ENCODE data around the gene USP17L27.
"Not testable (repeated sequence)": the region's sequence is repeated elsewhere in the genome, so short reads cannot be mapped to it uniquely, and the experiment has no call there.

The USP17L27 gene

GRCh38 chr4:9381012-9381534, 37.1 kb downstream of the USP17L27 start:
- not testable (repeated sequence) for H3K27ac Mint-ChIP-seq; H3K4me1 Mint-ChIP-seq; H3K4me3 Mint-ChIP-seq; H3K36me3 Mint-ChIP-seq (ENCODE audit: low read depth); H3K27me3 Mint-ChIP-seq (ENCODE audit: low read depth, poor library complexity)
- TF ChIP-seq CTCF (IDR thresholded peaks at IDR 0.05), result peak; percentile 56
- peak; percentile 47 for DNase-seq
- H3K9me3 Mint-ChIP-seq, result peaks cover 26% of the 10 kb centered on the region

GRCh38 chr4:9384126-9384525, 40.2 kb downstream of the USP17L27 start:
- Mint-ChIP-seq H3K27me3 (ENCODE audit: low read depth, poor library complexity) (peaks cover 7% of the 10 kb centered on the region), H3K27ac (no peak overlapping the region), H3K4me1 (no peaks in the 10 kb centered on the region), H3K4me3 (no peak overlapping the region), H3K36me3 (ENCODE audit: low read depth) (no peaks in the 10 kb centered on the region), H3K9me3 (peaks cover 23% of the 10 kb centered on the region)
- no peak for TF ChIP-seq CTCF (IDR thresholded peaks at IDR 0.05)
- no peak for DNase-seq

GRCh38 chr4:9389001-9389400, 45.1 kb downstream of the USP17L27 start:
- not testable (repeated sequence) for H3K36me3 Mint-ChIP-seq (ENCODE audit: low read depth); H3K27me3 Mint-ChIP-seq (ENCODE audit: low read depth, poor library complexity); H3K4me3 Mint-ChIP-seq; H3K27ac Mint-ChIP-seq; DNase-seq; H3K4me1 Mint-ChIP-seq
- peaks cover 22% of the 10 kb centered on the region for H3K9me3 Mint-ChIP-seq

All from nephron progenitor cell (in vitro differentiated cells).